ENCODE results near the gene OR52A5.

DNA sequence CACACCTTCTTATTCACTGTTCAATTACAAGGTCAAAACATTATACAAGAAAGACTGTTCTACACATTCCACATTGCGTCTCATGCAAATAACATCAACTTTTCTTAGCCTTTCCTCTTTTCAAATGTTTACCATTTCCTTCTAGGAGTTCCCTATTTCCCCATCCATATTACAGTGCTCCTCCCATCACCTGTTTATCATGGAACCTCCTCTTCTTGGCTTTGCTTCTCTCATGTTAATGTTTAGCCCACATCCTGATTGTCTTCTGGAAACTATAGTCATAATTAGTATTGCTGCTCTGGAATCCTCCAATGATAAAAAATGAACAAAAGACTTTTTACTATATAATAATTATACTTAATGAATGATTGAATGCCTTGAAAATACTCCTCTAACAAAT, 47.5 kb downstream of the OR52A5 start:
- no peak for TF ChIP-seq POLR2AphosphoS5 (IDR thresholded peaks at IDR 0.05)
- TF ChIP-seq POLR2A (IDR thresholded peaks at IDR 0.05), result no peak
